GM12878 (cell line): Measurements from ENCODE around the gene TAPBP. TPM values are rescaled to one million over a fixed set of nuclear protein-coding genes. Genes with fewer than 3 reads are reported as not detected.

Experiments used
- ATF2 ChIP-seq: IDR thresholded peaks from 2 replicates; pipeline ENCODE4 v1.6.1; 2012; ENCODE audit warnings: low read length, inconsistent platforms
- ATF3 ChIP-seq: IDR thresholded peaks from 2 replicates; pipeline ENCODE4 v1.6.1; 2011; ENCODE audit warnings: low read depth, mild to moderate bottlenecking, low read length, moderate library complexity, borderline replicate concordance; ENCODE audit errors: extremely low read depth
- BRCA1 ChIP-seq: IDR thresholded peaks from 2 replicates; pipeline ENCODE4 v1.6.1; 2011; ENCODE audit warnings: low read depth, low read length, improper control_type of control experiment
- CHD2 ChIP-seq: IDR thresholded peaks from 2 replicates; pipeline ENCODE4 v1.6.1; 2011; ENCODE audit warnings: low read depth, low read length, improper control_type of control experiment, borderline replicate concordance
- CREB1 ChIP-seq: IDR thresholded peaks from 2 replicates; pipeline ENCODE4 v1.6.1; 2012; ENCODE audit warnings: low read depth, mild to moderate bottlenecking, inconsistent platforms
- FOS ChIP-seq: IDR thresholded peaks from 3 replicates; pipeline ENCODE4 v1.6.1; 2011; ENCODE audit warnings: borderline replicate concordance; ENCODE audit not compliant: insufficient read length; ENCODE audit errors: extremely low read depth
- NFYB ChIP-seq: IDR thresholded peaks from 2 replicates; pipeline ENCODE4 v1.6.1; 2011; ENCODE audit warnings: low read depth, mild to moderate bottlenecking, low read length, improper control_type of control experiment, moderate library complexity; ENCODE audit not compliant: insufficient read depth
- SIX5 ChIP-seq: IDR thresholded peaks from 2 replicates; pipeline ENCODE4 v1.6.1; 2011; ENCODE audit warnings: mild to moderate bottlenecking, low read depth, low read length, moderate library complexity; ENCODE audit not compliant: severe bottlenecking
- TBL1XR1 ChIP-seq: IDR thresholded peaks from 2 replicates; pipeline ENCODE4 v1.6.1; 2012; ENCODE audit warnings: low read depth, low read length, improper control_type of control experiment
- WRNIP1 ChIP-seq: IDR thresholded peaks from 2 replicates; pipeline ENCODE4 v1.6.1; 2011; ENCODE audit warnings: low read depth, low read length, improper control_type of control experiment, borderline replicate concordance
- polyA plus RNA-seq, 11 experiments: library from polyadenylated mRNA; depleted of rRNA in 4 of 11; unstranded in 6 of 11; stranded (reverse) in 5 of 11; fragments of >200 nt; fragmentation: Nextera tagmentation in 4 of 11; fragmentation: Illumina TruSeq in 1 of 11; extraction: Ambion mirVana in 4 of 11; extraction: Trizol in 1 of 11; gene quantifications; 1 replicate in 1 of 11; 2 replicates in 10 of 11; pipeline versions ENCODE4 v1.2.1 to v1.2.3, GENCODE V29; 2011 to 2016; ENCODE audit warnings: inconsistent platforms in 2 of 11, missing spikeins in 2 of 11, low read depth in 1 of 11
- total RNA-seq, 4 experiments: library from RNA; depleted of rRNA in 3 of 4; stranded (reverse); fragments of >200 nt in 3 of 4; fragmentation: Illumina TruSeq in 1 of 4; extraction: Trizol in 1 of 4; gene quantifications; 2 replicates each; pipeline versions ENCODE4 v1.2.1 to v1.2.3, GENCODE V29; 2013 to 2021

TAPBP gene
- total and polyA plus RNA-seq, 10 of the 15 experiments (the other 5 are each of a cell fraction or from before 2014, with no cell fraction given) = 14.6 to 210 (median 78.1) TPM

- TF ChIP-seq NFYB = no peak
- TF ChIP-seq BRCA1 = no peak
- TF ChIP-seq WRNIP1 = no peak
- TF ChIP-seq TBL1XR1 = no peak
- no peak for TF ChIP-seq CHD2
- no peak for TF ChIP-seq FOS
- no peak for TF ChIP-seq CREB1
- TF ChIP-seq ATF2 = no peak
- TF ChIP-seq SIX5 = no peak
- no peak for TF ChIP-seq ATF3
Observed at GRCh38 chr6:33301877-33302276, 12.0 kb downstream of the TAPBP start (continued).
